UCSD-AML1 (cell line): ENCODE results near the gene SSX2IP.
"Not testable (repeated sequence)": the region's sequence is repeated elsewhere in the genome, so short reads cannot be mapped to it uniquely, and the experiment has no call there.

Source experiments
- DNase-seq: peaks from one replicate; lab custom pipeline; 2025; ENCODE audit not compliant: unreplicated experiment; lab: John Stamatoyannopoulos, UW

Gene SSX2IP

GRCh38 chr1:84620720-84621313 lies 69.4 kb downstream of the SSX2IP start:
- peak; percentile 89 for DNase-seq

- DNase-seq, result no peak
Measured at GRCh38 chr1:84619383-84620102, 70.7 kb downstream of the SSX2IP start.

- no peak for DNase-seq
Measured at GRCh38 chr1:84617349-84617748, 72.9 kb downstream of the SSX2IP start.

- no peak for DNase-seq
Measured at GRCh38 chr1:84615790-84616189, 74.5 kb downstream of the SSX2IP start.

- no peak for DNase-seq
Measured at GRCh38 chr1:84613887-84614286, 76.4 kb downstream of the SSX2IP start.

- DNase-seq, result no peak
Measured at GRCh38 chr1:84613026-84613425, 77.2 kb downstream of the SSX2IP start.

DNA sequence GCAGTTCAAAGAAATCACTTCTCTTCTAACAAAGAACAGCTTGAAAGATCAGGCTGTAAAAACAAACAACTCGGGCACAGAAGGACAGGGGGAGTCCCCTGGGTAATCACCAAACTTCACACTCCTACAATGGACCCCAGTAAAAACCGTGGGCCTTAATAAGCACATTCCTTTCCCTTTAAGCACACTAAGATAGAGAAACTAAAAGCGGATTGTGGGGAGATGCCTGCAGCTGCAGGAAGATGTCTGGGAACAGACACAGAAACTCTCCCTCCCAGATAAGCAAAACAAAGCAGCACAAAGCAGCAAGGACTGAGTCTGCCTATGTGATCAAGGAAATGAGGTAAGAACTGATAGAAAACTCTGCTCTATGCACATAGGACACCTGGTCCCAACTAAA lies 78.5 kb downstream of the SSX2IP start:
- DNase-seq, result no peak

DNA sequence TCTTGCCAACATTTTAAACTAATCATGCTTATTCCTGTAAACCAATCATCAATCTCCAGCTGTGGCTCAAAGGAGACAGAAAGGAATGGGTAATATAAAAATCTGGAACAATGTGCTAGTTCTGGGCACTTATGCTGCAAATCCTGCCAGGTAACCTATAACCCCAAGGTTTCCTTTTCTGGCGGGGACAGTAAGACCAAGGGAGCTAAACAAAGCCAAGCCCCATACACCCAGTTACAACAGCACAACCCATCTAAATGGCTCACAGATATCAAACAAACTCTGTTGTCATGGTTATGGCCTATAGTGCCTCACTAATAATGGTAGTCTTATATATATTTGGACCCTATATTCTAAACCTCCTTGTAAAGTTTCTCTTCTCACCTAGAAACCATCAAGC lies 79.2 kb downstream of the SSX2IP start:
- no peak for DNase-seq

- DNase-seq, result no peak
Measured at GRCh38 chr1:84606977-84607376, 83.3 kb downstream of the SSX2IP start.

DNA sequence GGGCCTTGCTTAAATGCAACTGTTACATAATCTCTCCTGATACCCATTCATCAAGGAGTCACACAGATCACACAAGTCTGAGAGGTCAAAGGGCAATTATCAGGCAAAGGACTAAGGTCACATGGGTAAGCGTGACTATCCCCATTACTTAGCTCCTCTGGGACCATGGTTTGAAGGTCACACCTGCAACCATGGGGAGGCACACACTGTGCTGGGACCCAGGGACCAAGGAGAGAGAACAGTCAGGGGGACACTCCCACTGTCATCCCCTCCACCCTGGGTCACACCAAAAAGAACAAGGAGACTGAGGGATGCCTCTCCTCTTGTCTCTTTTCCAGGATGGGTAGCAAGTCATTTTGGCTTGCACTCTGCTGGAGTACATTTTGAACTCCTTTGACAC lies 85.1 kb downstream of the SSX2IP start:
- DNase-seq, result no peak

DNA sequence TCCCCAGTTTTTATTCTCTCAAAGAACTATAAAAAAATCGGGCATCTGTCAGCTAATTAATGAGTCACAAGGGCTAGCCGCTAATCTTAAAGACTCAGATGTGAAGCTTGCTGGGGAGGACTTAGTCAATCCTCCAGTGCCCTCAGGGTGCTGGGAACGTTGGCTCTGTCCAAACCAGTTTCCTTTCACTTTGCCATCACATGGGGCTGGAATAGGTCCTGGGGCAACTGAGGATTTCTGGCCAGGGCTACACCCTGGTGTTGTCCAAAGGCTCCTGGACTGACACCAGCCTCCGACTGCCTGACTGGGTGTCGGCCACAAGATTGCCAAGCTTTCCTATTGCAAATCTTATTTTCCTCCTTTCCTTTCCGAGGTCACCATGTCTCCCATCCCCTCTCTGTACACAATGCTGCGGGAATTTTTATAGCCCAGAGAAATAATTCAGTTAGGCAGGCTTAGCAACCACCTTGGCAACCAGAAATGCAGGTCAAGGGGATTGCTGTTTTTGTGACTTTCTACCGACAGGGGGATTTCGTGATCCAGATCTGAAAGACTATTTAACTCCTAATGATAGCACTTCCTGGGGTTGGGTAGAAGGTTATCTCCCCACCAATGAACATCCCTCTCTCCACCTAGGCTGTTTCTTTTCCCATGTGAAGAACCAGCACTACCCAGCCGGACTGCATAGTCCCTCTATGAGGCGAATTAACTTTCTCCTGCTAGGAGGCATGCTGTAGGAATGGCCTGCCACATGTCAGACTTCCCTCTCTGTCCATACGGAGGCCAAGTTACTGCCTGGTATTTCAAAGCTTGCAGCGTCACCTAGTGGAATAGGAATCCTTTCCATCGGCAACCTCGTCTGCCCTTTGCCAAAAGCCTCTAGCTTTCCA lies 86.1 kb downstream of the SSX2IP start:
- DNase-seq, result peak; percentile 60

- DNase-seq, result no peak
Measured at GRCh38 chr1:84603223-84603622, 87.0 kb downstream of the SSX2IP start.

- DNase-seq, result no peak
Measured at GRCh38 chr1:84600796-84601195, 89.5 kb downstream of the SSX2IP start.

DNA sequence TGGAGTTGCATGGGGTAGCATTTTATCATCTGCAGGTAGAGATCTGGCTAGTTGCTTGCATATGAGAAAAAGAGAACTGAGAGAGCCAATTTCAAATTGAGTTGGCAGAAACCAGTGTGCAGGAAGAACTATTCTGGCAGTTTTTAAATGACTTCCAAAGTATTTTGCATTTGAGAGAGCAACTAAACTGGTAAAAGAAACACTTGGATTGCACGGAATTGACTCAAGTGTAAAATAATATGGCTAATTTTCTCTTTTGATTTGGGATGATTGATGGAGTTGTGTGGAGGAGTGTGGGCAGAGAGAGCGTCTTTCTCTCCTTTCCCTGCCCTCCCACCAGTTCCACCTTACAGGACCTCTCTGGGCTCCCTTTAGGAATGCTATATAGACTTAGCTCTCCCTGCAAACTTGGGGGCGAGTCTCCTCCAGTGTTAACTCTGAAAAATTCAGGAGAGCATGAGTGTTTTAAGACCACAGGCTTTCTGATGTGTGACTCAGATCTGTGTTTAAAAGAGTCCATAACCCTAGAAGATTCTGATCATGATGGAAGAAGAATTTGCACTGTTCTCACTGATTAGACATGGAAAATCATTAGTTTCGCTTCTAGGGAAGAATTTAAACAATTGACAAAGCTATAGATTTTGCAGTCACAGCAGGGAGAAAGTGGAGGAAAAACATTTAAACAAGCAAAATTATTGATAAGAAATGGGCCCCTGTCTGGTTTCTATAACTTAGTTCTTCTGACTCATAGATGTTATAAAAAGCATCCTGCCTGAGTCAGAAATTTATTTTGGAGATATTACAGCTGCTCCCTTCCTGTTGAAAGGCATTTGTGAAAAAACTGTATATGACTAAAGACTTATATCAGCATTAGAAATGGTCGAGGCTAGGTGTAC lies 91.2 kb downstream of the SSX2IP start:
- DNase-seq, result no peak

- DNase-seq, result no peak
Measured at GRCh38 chr1:84598418-84598817, 91.8 kb downstream of the SSX2IP start.

GRCh38 chr1:84597011-84597410 lies 93.2 kb downstream of the SSX2IP start:
- no peak for DNase-seq

- not testable (repeated sequence) for DNase-seq
Measured at GRCh38 chr1:84594959-84595358, 95.3 kb downstream of the SSX2IP start.
